Measurements from ENCODE around the gene TMEM207.

Gene TMEM207

GRCh38 chr3:190433626-190434025, 16.1 kb downstream of the TMEM207 start:
- Histone ChIP-seq H3K27me3 (ENCODE audit: insufficient read depth, poor library complexity, severe bottlenecking) (no peaks in the 10 kb centered on the region), H3K27ac (replicated peaks) (no peak overlapping the region), H3K4me3 (replicated peaks; ENCODE audit: insufficient read depth, low read length) (no peak overlapping the region)
- TF ChIP-seq GABPA (IDR thresholded peaks at IDR 0.05; ENCODE audit: low read depth), result no peak
- no peak for TF ChIP-seq CTCF (IDR thresholded peaks at IDR 0.05; ENCODE audit: insufficient read depth, low read length)
- TF ChIP-seq REST (IDR thresholded peaks at IDR 0.05; ENCODE audit: insufficient replicate concordance, low read depth), result no peak
- no peak for TF ChIP-seq POLR2AphosphoS5 (IDR thresholded peaks at IDR 0.05; ENCODE audit: low read depth)
- no peak for TF ChIP-seq SPI1 (IDR thresholded peaks at IDR 0.05; ENCODE audit: borderline replicate concordance, low read depth)
- no peak for DNase-seq (ENCODE audit: low read depth in 1 of 2, low spot score in 1 of 2)

GRCh38 chr3:190432216-190432615, 17.5 kb downstream of the TMEM207 start:
- no peak for DNase-seq (ENCODE audit: low read depth in 1 of 2, low spot score in 1 of 2)
- no peak for TF ChIP-seq POLR2AphosphoS5 (IDR thresholded peaks at IDR 0.05; ENCODE audit: low read depth)
- TF ChIP-seq CTCF (IDR thresholded peaks at IDR 0.05; ENCODE audit: insufficient read depth, low read length), result no peak
- TF ChIP-seq REST (IDR thresholded peaks at IDR 0.05; ENCODE audit: insufficient replicate concordance, low read depth), result no peak
- no peak for TF ChIP-seq GABPA (IDR thresholded peaks at IDR 0.05; ENCODE audit: low read depth)

GRCh38 chr3:190430906-190431305, 18.8 kb downstream of the TMEM207 start:
- Histone ChIP-seq H3K4me3 (replicated peaks; ENCODE audit: insufficient read depth, low read length) (no peak overlapping the region), H3K27ac (replicated peaks) (no peak overlapping the region), H3K27me3 (ENCODE audit: insufficient read depth, poor library complexity, severe bottlenecking) (no peaks in the 10 kb centered on the region)
- no peak for TF ChIP-seq CTCF (IDR thresholded peaks at IDR 0.05; ENCODE audit: insufficient read depth, low read length)
- no peak for TF ChIP-seq POLR2AphosphoS5 (IDR thresholded peaks at IDR 0.05; ENCODE audit: low read depth)
- no peak for TF ChIP-seq GABPA (IDR thresholded peaks at IDR 0.05; ENCODE audit: low read depth)
- no peak for TF ChIP-seq REST (IDR thresholded peaks at IDR 0.05; ENCODE audit: insufficient replicate concordance, low read depth)
- no peak for TF ChIP-seq SPI1 (IDR thresholded peaks at IDR 0.05; ENCODE audit: borderline replicate concordance, low read depth)
- DNase-seq (ENCODE audit: low read depth in 1 of 2, low spot score in 1 of 2), result no peak

More at GRCh38 chr3:190432216-190432615, 17.5 kb downstream of the TMEM207 start:
- H3K27ac ChIP-seq (replicated peaks), result no peak overlapping the region
- H3K27me3 ChIP-seq (ENCODE audit: insufficient read depth, poor library complexity, severe bottlenecking), result no peaks in the 10 kb centered on the region
- H3K4me3 ChIP-seq (replicated peaks; ENCODE audit: insufficient read depth, low read length), result no peak overlapping the region
